ENCODE measurements around the gene PCDHGA1. TPM values are rescaled to one million over a fixed set of nuclear protein-coding genes. Genes with fewer than 3 reads are reported as not detected.

Gene PCDHGA1
- total and polyA plus RNA-seq, 2 donors (not counting 1 experiment from before 2014, with no cell fraction given): 0.06 to 0.64 TPM

DNA sequence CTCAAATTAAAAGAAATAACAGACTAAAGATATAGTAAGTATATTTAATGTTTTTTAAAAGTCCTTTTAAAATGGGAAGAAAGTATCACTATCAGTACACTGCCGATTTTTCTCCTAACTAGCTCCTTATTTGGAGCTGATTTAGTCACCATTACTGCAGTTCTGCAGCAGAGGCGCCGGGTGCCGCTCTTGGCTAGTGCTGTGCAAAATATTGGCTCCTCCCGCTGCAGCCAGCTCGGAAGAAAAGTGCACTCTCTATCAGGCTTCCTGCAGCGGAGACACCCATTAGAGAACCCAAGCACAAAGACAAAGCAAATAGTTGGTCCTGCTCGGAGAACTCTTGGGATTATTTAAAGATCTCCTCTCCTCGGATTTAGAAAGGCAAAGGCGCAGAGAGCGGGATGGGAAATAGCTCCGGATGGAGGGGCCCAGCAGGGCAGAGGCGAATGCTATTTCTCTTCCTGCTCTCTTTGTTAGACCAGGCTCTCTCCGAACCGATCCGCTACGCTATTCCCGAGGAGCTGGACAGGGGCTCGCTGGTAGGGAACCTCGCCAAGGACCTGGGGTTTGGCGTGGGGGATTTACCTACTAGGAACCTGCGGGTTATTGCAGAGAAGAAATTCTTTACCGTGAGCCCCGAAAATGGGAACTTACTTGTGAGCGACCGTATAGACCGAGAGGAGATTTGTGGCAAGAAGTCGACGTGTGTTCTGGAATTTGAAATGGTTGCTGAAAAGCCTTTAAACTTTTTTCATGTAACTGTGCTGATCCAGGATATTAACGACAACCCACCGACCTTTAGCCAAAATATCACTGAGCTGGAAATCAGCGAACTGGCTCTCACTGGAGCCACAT lies 39.9 kb downstream of the PCDHGA1 start, which contains the start of gene PCDHGB3:
Gene PCDHGB3 (plus strand): TSS at position 249 of the 855 bp plus-strand sequence. CDS start 153 bp downstream, at position 402.
- H3K9me3 Mint-ChIP-seq (ENCODE audit: insufficient read depth): peaks cover 9% of the 10 kb centered on the region
- H3K27ac ChIP-seq (ENCODE audit: low read length in 2 of 2): no peak within 1 kb of the TSS
- peak within 1 kb of the TSS; percentile 39 for H3K27ac Mint-ChIP-seq
- H3K9me3 ChIP-seq (ENCODE audit: control extremely low read depth in 1 of 3, control insufficient read depth in 2 of 3, insufficient read depth in 1 of 3, low read length in 2 of 3): peaks cover 4 to 61% (median 45%) of the 10 kb centered on the region in 3 donors
- H3K4me2 ChIP-seq (replicated peaks; ENCODE audit: low read depth, low read length, poor library complexity, severe bottlenecking): peak within 1 kb of the TSS; percentile 58
- peak within 1 kb of the TSS; percentile 82 for H3K4me3 Mint-ChIP-seq
- no peaks in the 10 kb centered on the region for H3K79me2 ChIP-seq (ENCODE audit: control insufficient read depth, insufficient read depth, low read length)
- peaks cover 8% of the 10 kb centered on the region for H3K4me1 Mint-ChIP-seq
- DNase-seq: peak; percentile 54
- TF ChIP-seq EZH2 (IDR thresholded peaks at IDR 0.05; ENCODE audit: borderline replicate concordance, insufficient read depth, low read depth, low read length, poor library complexity, severe bottlenecking) (no peak), CTCF (IDR thresholded peaks at IDR 0.05) (peak; percentile 38)
- H3K4me1 ChIP-seq (ENCODE audit: control insufficient read depth in 2 of 2, insufficient read depth in 2 of 2, low read length in 2 of 2): peaks cover 0 to 5% of the 10 kb centered on the region in 2 donors
- H3K4me3 ChIP-seq (ENCODE audit: control extremely low read depth in 1 of 5, extremely low read depth in 1 of 5, insufficient read depth in 1 of 5, low read depth in 2 of 5, low read length in 4 of 5): peak within 1 kb of the TSS in 4 of 5 experiments; percentile 23 to 55 (median 38)
- H4K20me1 ChIP-seq (ENCODE audit: control insufficient read depth, insufficient read depth, low read length, poor library complexity, severe bottlenecking): no peaks in the 10 kb centered on the region
- POLR2A ChIA-PET: no interaction called here
- peaks cover 53% of the 10 kb centered on the region for H3K27me3 Mint-ChIP-seq
- no peaks in the 10 kb centered on the region for H3K36me3 ChIP-seq (replicated peaks in 1 of 2; ENCODE audit: control extremely low read depth in 1 of 2, control insufficient read depth in 1 of 2, extremely low read depth in 1 of 2, insufficient read depth in 2 of 2, low read length in 1 of 2)
- peaks cover 0 to 65% (median 39%) of the 10 kb centered on the region in 4 experiments for H3K27me3 ChIP-seq (replicated peaks in 1 of 4; ENCODE audit: control extremely low read depth in 1 of 4, control insufficient read depth in 3 of 4, insufficient read depth in 4 of 4, low read length in 3 of 4)
- H2AFZ ChIP-seq (ENCODE audit: insufficient read depth, low read depth, low read length, poor library complexity, severe bottlenecking): peak within 1 kb of the TSS; percentile 71
- WGBS (ENCODE audit: insufficient coverage): 26% methylated on average over 32 of the region's 32 CpGs
- intact Hi-C loops (cut with micrococcal nuclease): loop anchor here (1.0 to 5.0 kb wide), 2 partner anchors 32 to 188 kb away; partner anchors contain the start of gene PCDHGA9
- peak within 1 kb of the TSS; percentile 51 for H3K9ac ChIP-seq (ENCODE audit: low read length)
- peak; percentile 74 for ATAC-seq (ENCODE audit: low read depth)
- CTCF ChIA-PET: interaction anchor here (0.7 to 3.0 kb wide), 15 partner anchors 12 to 509 kb away, joined by 3 to 17 read pairs (median 4); partner anchors contain the start of genes PCDHGA10, PCDHGA11, PCDHGA12 and PCDHGC3
